ENCODE measurements around the gene NPW. TPM values are rescaled to one million over a fixed set of nuclear protein-coding genes. Genes with fewer than 3 reads are reported as not detected.
"Not testable (repeated sequence)": the region's sequence is repeated elsewhere in the genome, so short reads cannot be mapped to it uniquely, and the experiment has no call there.

NPW gene
- total RNA-seq, 1 experiment from 2014 or later = 0.12 TPM

GRCh38 chr16:2001456-2002355 lies 17.9 kb upstream of the NPW start:
- no peak for DNase-seq (ENCODE audit: low read depth)

- DNase-seq (ENCODE audit: low read depth) = no peak
Observed at GRCh38 chr16:2002406-2003230, 17.0 kb upstream of the NPW start.

DNA sequence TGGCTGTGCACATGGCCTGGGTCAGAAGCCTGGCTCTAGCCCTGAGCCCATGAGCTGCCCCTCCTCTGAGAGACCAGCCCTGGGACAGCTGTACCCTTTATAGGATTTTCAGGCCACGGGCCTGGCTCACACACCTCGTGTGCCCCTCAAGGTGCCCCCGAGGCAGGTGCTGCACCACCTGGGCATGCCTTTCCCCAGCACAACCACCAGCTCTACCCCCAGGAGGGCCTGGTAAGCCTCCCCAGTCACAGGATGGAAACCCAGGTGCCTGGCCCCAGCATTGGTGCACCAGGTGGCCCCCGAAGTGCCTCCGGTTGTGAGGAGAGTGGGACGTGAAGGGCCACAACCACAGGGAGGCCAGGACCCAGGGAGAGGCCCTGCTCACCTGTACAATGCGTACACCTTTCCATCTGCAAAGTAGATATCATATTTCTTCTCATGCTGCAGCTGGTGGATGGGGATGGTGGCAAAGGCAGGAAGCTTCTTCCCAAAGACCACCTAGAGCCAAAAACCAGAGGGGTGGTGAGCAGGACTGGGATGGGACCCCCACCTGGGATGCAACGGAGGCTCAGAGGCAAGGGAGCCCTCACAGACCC lies 16.3 kb upstream of the NPW start:
- no peak for DNase-seq (ENCODE audit: low read depth)

- peak; percentile 51 for DNase-seq (ENCODE audit: low read depth)
Observed at GRCh38 chr16:2003827-2004641, 15.6 kb upstream of the NPW start.

DNA sequence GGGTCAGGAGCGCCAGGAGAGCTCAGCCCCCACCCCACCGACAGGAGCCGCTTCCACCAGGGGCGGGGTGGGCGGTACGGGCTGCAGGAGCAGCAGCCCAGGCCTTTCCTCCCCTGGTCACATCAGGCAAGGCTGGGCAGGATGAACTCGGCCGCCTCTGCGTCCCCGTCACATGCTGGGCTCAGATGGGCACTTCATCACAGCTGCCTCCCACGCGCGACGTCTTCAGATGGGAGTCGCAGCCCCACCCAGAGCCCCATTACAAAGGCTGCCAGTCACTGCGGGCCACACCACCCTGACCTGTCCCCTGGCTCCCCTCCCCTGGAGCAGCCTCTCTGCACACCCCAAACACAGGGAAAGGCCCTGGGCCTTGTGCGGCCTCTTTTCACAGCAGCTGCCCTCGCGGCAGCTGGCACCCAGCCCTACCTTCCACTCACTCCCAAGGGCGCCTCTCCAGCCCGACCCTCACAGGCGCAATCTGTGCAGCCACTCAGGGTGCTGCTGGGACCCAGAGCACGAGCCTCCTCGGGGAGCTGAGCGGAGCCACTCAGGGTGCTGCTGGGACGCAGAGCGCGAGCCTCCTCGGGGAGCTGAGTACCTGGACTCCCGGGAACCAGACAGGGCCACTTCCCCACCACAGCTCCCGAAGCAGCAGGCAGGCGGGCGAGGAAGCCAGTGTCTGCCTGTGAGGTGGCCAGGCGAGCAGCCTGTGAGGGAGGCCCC lies 14.6 kb upstream of the NPW start:
- DNase-seq (ENCODE audit: low read depth) = no peak

GRCh38 chr16:2005646-2006045 lies 13.9 kb upstream of the NPW start:
- DNase-seq (ENCODE audit: low read depth) = no peak

DNA sequence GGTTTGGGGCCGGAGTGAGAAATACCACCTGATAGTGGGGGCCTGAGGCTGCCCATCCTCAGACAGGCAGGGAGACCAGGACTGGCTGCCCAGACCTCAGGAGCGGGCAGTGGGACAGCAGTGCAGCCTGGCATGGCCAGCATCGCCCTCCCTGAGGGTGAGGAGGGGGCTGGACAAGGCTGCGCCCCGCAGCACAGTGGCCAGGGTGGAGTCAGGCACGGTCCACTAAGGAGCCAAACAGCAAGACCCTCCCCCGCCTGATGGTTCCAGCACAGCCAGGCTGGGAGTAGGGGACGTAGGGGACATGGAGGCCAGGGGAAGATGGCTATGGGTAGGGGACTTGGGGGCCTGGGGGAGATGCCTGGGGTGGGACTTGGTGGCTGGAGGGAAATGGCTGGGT lies 13.3 kb upstream of the NPW start:
- no peak for DNase-seq (ENCODE audit: low read depth)

DNA sequence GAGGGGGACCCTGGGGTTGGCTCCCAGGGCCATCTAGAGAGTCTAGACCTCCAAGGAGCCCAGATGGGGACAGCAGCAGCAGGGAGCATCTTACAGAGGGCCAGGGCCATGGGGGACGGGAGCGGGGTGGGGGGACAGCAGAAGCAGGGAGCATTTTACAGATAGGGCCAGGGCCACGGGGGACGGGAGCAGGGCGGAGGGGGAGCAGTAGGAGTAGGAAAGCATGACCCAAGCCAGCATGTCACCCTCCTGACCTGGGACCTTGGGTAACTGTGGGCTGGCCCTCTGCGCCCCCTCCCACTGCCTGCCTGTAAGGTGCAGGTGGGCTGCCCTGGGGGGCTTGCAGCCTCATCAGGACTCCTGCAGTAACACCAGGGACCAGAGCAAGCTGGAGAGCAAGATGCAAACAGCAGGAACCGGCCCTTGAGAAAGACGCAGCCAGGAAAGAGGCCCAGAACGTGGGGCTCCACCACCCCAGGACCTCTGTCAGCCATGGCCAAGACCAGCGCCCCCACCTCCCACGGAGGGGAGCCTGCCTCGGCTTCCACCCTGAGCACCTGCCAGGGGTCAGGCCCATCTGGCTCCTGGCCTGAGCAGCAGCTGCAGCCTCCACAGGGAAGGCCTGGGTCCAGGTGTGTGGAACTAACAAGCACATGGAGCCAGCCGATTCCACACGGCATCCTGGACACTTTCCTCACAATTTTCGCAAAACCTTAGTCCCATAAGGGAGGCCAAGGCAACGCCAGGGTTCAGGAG lies 12.3 kb upstream of the NPW start:
- no peak for DNase-seq (ENCODE audit: low read depth)

GRCh38 chr16:2008009-2008526 lies 11.5 kb upstream of the NPW start:
- DNase-seq (ENCODE audit: low read depth) = no peak

DNA sequence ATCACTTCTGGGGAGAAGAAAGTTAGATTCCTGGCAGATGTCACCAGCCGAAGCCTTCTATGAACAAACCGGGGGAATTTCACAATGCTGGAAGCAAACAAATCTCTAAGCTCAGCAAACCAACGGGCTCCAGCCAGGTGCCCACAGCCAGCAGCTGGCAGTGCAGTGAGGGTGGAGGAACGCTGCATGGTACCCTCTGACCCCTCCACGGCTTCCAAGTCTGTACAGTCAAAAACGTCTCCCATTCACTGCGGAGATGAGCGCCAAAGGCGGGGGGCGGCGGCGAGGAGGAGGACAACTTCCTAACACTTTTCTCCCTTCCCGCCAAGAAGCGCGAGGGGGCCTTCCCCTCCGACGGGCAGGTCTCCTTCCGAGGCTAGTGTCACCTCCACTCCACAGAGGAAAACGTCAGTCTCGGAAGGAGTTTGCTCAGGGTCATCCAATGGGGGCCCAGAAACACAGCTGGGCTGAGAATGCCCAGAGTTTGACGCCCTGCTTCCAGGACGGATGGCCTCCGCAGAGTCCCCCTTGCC lies 10.9 kb upstream of the NPW start:
- DNase-seq (ENCODE audit: low read depth) = no peak

- DNase-seq (ENCODE audit: low read depth) = no peak
Observed at GRCh38 chr16:2009164-2009711, 10.3 kb upstream of the NPW start.

DNA sequence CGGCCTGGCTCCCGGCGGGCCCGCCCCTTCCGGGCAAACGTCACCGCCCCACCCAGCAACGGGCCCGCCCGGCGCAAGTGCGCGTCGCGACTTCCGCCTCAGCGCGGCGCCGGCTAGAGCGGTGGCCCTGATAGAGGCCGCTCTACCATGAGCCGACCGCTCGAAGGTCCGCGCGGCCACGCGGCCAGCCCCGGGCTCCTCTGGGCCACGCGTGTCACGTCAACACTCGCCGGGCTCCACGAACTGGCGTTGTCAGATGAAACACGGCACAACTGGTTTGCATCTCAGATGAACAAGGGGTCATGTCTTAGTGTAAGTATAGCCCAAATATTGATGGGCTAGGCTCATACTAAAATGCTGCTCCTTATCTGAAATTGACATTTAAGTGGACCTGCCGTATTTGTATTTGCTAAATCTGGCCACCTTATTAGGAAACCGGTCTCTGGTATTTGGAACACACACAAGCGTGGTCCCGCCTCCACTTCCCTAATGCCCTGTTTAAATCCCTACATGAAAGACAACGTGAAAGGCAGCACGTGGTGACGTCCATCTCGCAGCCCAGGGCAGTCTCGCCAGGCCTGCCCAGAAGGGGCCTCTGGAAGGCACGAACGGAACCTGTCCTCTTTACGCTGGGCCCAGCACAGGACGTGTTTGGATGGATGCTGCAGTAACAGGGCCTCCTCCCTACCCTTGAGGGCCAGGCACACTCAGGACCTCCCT lies 9.6 kb upstream of the NPW start, which contains the start of gene ZNF598:
TSS of gene ZNF598 (minus strand) at position 31 of the 720 bp plus-strand sequence.
- DNase-seq (ENCODE audit: low read depth) = peak; percentile 88

DNA sequence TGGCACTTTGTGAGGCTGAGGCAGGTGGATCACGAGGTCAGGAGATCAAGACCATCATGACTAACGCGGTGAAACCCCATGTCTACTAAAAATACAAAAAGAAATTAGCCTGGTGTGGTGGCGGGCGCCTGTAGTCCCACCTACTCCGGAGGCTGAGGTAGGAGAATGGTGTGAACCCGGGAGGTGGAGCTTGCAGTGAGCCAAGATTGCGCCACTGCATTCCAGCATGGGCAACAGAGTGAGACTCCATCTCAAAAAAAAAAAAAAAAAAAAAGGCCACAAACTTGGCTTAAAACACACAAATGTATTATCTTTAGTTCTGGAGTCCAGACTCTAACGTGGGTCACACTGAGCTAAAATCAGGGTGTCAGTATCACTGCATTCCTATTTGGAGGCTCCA lies 7.9 kb upstream of the NPW start:
- not testable (repeated sequence) for DNase-seq (ENCODE audit: low read depth)

- DNase-seq (ENCODE audit: low read depth) = no peak
Observed at GRCh38 chr16:2013527-2013926, 6.1 kb upstream of the NPW start.

- DNase-seq (ENCODE audit: low read depth) = no peak
Observed at GRCh38 chr16:2015117-2015946, 4.3 kb upstream of the NPW start.

GRCh38 chr16:2015947-2016208 lies 3.7 kb upstream of the NPW start:
- DNase-seq (ENCODE audit: low read depth) = no peak

DNA sequence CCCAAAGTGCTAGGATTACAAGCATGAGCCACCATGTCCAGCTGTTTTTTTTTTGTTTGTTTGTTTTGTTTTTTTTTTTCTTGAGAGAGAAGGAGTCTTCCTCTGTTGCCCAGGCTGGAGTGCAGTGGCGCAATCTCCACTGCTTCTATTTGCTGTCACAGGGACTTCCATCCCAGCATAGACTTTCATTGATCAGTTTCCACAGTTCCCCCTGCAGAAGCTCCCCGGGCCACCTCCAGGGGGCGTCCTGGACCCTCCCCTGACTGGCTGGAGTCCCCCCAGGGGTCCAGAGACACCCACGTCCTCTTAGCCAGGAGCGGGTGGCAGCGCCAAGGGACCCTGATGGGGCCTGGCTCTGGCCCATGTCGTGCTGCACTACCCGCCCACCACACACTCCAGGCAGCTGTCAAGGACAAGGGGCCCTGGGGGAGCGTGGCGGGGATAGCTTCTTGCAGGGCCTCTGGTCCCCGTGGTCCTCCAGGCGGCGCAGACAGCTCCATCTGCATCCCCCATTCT lies 3.1 kb upstream of the NPW start:
- DNase-seq (ENCODE audit: low read depth) = no peak
